ENCODE data around the gene ELP5.

DNA sequence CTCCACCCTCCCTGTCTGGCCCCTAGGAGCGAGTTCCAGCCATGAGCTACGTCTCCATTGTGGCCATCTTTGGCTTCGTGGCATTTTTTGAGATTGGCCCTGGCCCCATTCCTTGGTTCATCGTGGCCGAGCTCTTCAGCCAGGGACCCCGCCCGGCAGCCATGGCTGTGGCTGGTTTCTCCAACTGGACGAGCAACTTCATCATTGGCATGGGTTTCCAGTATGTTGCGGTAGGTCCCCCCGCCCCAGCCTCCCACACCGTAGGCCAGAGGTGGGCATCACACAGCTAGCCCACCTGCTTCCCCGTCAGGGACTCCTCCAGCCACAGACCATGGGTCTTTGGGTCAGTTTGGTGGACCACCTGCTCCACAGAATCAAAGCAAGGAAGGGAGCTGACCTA is 33.7 kb downstream of the ELP5 start:
- TF ChIP-seq, protein P1, sequence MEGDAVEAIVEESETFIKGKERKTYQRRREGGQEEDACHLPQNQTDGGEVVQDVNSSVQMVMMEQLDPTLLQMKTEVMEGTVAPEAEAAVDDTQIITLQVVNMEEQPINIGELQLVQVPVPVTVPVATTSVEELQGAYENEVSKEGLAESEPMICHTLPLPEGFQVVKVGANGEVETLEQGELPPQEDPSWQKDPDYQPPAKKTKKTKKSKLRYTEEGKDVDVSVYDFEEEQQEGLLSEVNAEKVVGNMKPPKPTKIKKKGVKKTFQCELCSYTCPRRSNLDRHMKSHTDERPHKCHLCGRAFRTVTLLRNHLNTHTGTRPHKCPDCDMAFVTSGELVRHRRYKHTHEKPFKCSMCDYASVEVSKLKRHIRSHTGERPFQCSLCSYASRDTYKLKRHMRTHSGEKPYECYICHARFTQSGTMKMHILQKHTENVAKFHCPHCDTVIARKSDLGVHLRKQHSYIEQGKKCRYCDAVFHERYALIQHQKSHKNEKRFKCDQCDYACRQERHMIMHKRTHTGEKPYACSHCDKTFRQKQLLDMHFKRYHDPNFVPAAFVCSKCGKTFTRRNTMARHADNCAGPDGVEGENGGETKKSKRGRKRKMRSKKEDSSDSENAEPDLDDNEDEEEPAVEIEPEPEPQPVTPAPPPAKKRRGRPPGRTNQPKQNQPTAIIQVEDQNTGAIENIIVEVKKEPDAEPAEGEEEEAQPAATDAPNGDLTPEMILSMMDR (IDR thresholded peaks at IDR 0.05) = no peak
- no peak for TF ChIP-seq EZH2 (IDR thresholded peaks at IDR 0.05; ENCODE audit: borderline replicate concordance, insufficient read depth, low read depth, low read length, poor library complexity, severe bottlenecking)

Measured in B cell (primary cell).